ENCODE data around the gene ANKRD26. TPM values are rescaled to one million over a fixed set of nuclear protein-coding genes. Genes with fewer than 3 reads are reported as not detected.

Gene ANKRD26
- 6.7 to 14.8 TPM (median 7.3 TPM) in 3 replicates for total RNA-seq
- long read RNA-seq, partial matches to known transcripts: 1 of 3 reads
- long read RNA-seq, other reads (novel, unspliced or antisense): 2 of 3 reads

- DNase-seq (ENCODE audit: low spot score): peak; percentile 98
- TF ChIP-seq CTCF (IDR thresholded peaks at IDR 0.05): peak; percentile 40
- Mint-ChIP-seq H3K27ac (ENCODE audit: unreplicated experiment) (peak within 1 kb of the TSS; percentile 94), H3K27me3 (ENCODE audit: low read depth) (no peaks in the 10 kb centered on the region), H3K4me3 (ENCODE audit: unreplicated experiment) (peak within 1 kb of the TSS; percentile 92), H3K36me3 (ENCODE audit: low read depth) (no peaks in the 10 kb centered on the region), H3K4me1 (ENCODE audit: low read depth) (peaks cover 29% of the 10 kb centered on the region), H3K9me3 (ENCODE audit: low read depth) (no peaks in the 10 kb centered on the region)
Observed at GRCh38 chr10:27099916-27100812, at the start of gene ANKRD26. TSS of gene ANKRD26 (minus strand) at chr10:27100494. CDS start at chr10:27100326, 168 bp downstream.

GRCh38 chr10:27147701-27148100 is 47.4 kb upstream of the ANKRD26 start:
- Mint-ChIP-seq H3K27me3 (ENCODE audit: low read depth) (no peaks in the 10 kb centered on the region), H3K4me3 (ENCODE audit: unreplicated experiment) (no peak overlapping the region), H3K27ac (ENCODE audit: unreplicated experiment) (no peak overlapping the region), H3K9me3 (ENCODE audit: low read depth) (no peaks in the 10 kb centered on the region), H3K36me3 (ENCODE audit: low read depth) (peaks cover 23% of the 10 kb centered on the region), H3K4me1 (ENCODE audit: low read depth) (peaks cover 28% of the 10 kb centered on the region)
- no peak for TF ChIP-seq CTCF (IDR thresholded peaks at IDR 0.05)
- no peak for DNase-seq (ENCODE audit: low spot score)

- H3K36me3 Mint-ChIP-seq (ENCODE audit: low read depth): peaks cover 25% of the 10 kb centered on the region
- no peaks in the 10 kb centered on the region for H3K9me3 Mint-ChIP-seq (ENCODE audit: low read depth)
- no peak overlapping the region for H3K27ac Mint-ChIP-seq (ENCODE audit: unreplicated experiment)
- no peak overlapping the region for H3K4me3 Mint-ChIP-seq (ENCODE audit: unreplicated experiment)
- H3K4me1 Mint-ChIP-seq (ENCODE audit: low read depth): peaks cover 12% of the 10 kb centered on the region
- no peaks in the 10 kb centered on the region for H3K27me3 Mint-ChIP-seq (ENCODE audit: low read depth)
- TF ChIP-seq CTCF (IDR thresholded peaks at IDR 0.05): no peak
- DNase-seq (ENCODE audit: low spot score): no peak
Observed at GRCh38 chr10:27145937-27146336, 45.6 kb upstream of the ANKRD26 start.

GRCh38 chr10:27143686-27144085 is 43.4 kb upstream of the ANKRD26 start:
- Mint-ChIP-seq H3K36me3 (ENCODE audit: low read depth) (peaks cover 27% of the 10 kb centered on the region), H3K27me3 (ENCODE audit: low read depth) (no peaks in the 10 kb centered on the region), H3K4me3 (ENCODE audit: unreplicated experiment) (no peak overlapping the region), H3K27ac (ENCODE audit: unreplicated experiment) (no peak overlapping the region), H3K9me3 (ENCODE audit: low read depth) (no peaks in the 10 kb centered on the region), H3K4me1 (ENCODE audit: low read depth) (peaks cover 3% of the 10 kb centered on the region)
- DNase-seq (ENCODE audit: low spot score): no peak
- no peak for TF ChIP-seq CTCF (IDR thresholded peaks at IDR 0.05)

- Mint-ChIP-seq H3K36me3 (ENCODE audit: low read depth) (peaks cover 21% of the 10 kb centered on the region), H3K9me3 (ENCODE audit: low read depth) (no peaks in the 10 kb centered on the region)
Observed at GRCh38 chr10:27138277-27138676, 38.0 kb upstream of the ANKRD26 start.

More at GRCh38 chr10:27138277-27138676, 38.0 kb upstream of the ANKRD26 start:
- no peak for TF ChIP-seq CTCF (IDR thresholded peaks at IDR 0.05)
- no peak for DNase-seq (ENCODE audit: low spot score)
- H3K4me3 Mint-ChIP-seq (ENCODE audit: unreplicated experiment): no peak overlapping the region
- no peaks in the 10 kb centered on the region for H3K27me3 Mint-ChIP-seq (ENCODE audit: low read depth)
- H3K27ac Mint-ChIP-seq (ENCODE audit: unreplicated experiment): no peak overlapping the region
- no peaks in the 10 kb centered on the region for H3K4me1 Mint-ChIP-seq (ENCODE audit: low read depth)

Measured in chondrocyte (in vitro differentiated cells).